GM19099 (cell line): ENCODE data around the gene C1QTNF1.

Experiments
- POLR2A ChIP-seq: IDR thresholded peaks from 3 replicates; pipeline ENCODE4 v1.6.1; 2011; ENCODE audit warnings: low read depth; ENCODE audit not compliant: insufficient read length; ENCODE audit errors: extremely low read depth

C1QTNF1 gene

DNA sequence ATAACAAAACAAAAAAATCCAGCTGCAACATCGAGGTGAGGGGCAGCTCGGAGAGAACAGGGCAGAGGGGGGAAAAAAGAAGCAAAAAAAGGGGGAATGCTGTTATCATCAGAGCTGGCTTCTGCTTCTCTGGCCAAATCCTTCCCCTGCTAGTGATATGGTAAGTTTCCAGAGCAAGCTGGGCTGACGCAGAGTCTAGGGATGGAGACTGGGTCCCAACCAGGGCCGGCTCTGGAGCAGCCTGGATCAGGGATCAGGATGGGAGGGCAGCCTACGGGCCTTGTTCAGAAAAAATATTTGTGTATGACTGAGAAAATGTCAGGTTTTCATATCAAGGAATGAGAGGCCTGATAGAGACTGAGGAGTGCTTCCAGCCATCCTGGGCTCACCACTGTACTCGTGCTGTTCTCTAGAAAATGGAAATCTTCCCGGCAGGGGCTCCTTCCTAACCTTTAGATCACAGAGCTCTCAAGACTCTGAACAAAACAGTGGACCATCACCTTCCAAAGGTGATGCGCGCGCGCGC is 726 bp upstream of the C1QTNF1 start:
- TF ChIP-seq POLR2A: no peak

DNA sequence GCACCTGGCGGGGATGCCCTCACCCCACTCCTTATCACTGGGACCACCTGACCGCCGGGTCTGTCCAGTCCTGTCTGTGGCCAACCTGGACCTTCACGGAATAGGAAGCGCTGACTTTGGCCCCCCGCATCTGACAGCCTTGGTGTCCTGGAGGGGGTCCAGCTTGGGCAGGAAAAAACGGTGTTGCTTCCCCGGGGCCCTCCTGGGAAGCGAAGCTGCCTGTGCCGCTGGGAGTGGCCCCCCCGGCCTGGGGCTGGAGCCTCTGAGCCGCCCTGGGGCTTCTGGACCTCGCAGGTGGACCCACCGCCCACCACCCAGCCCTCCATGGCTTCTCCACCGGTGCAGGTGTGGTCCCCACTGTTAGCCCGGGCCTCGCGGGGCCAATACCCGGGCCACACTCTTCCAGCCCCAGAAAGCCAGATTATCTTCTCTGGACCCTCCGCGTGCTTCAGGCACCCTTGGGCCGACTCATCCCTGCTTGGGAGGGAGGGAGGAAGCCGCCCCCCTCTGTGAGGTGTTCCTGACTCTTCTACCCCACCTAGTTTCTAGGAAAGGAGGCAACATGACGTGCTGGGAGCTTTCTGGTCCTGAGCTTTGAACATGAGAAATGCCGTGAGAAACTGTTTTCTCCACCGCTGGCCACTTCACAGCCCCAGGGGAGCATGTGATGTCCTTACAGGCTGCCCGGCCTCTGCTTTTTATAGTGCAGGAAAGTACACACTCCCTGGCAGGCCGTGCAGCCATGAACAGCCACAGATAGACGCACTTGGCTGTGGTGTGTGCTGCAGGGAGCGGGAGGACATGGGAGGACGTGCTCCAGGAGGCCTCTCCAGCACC is 1.1 kb downstream of the C1QTNF1 start:
- no peak for TF ChIP-seq POLR2A

DNA sequence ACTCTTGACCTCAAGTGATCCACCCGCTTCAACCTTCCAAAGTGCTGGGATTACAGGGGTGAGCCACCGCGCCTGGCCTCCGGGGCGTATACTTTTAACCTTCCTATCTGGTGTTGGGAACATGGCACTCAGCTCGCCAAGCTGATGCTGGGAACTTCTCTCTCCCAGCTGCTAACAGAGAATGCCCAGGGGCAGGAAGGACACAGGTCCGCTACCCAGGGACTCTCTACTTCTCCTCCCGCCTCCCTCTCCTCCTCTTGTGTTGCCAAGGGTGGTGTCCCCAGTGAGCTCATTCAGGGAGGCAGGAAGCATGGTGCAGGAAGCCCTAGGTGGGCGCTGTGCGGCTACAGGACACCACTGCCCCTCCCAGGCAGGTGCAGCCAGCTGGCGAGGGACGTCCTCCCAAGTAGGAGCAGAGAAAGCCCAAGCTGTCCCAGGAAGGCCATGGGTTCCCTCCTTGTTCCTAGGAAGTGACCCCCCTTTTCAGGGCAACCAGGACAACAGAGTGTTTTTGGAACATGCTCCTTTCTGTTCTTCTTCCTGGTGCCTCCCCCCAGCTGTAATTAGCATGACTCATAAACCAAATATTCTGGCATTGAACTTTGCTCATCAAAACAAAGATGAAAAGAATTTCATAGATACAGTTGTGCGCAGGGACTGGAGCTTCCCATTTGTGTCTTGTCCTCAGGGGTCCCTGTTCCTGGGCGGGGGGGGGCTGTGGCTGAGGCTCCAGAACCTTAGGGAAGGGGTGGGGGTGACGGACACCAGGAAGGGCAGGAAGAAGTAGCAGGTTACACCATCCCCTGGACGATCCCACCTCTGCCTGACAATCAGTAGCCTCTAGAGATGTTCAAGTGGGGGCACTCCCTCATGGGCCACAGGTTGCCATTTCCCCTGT is 2.7 kb downstream of the C1QTNF1 start:
- no peak for TF ChIP-seq POLR2A

DNA sequence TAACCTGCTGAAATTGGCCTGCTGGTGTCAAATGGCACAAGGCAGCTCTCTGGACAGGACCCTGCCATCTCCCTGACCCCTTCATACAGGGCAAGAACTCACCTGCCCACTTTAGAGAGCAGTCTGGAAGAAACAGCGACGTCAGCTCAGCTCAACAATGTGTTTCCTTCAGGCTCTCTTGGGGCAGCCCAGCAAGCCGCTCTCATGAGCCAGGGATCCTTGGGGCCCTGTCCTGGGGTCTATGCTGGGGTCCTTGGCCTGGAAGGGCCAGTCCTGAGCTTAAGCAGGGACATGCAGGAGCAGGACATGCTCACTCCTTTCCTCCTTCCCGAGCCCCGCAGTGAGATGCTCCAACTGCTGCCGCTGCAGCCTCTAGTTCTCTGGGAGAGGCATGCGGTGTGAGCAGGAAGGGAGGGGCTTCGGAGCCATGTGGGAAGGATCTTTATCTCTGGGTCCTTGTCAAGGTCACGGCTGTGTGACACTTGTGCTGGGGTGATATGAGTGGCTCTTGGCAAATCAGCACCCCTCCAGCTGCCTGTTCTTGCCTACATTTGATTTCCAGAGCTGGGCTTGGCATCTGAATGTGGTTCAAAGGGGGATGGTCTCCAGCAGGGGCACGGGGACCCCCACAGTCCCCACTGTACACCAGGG is 3.4 kb downstream of the C1QTNF1 start:
- no peak for TF ChIP-seq POLR2A

DNA sequence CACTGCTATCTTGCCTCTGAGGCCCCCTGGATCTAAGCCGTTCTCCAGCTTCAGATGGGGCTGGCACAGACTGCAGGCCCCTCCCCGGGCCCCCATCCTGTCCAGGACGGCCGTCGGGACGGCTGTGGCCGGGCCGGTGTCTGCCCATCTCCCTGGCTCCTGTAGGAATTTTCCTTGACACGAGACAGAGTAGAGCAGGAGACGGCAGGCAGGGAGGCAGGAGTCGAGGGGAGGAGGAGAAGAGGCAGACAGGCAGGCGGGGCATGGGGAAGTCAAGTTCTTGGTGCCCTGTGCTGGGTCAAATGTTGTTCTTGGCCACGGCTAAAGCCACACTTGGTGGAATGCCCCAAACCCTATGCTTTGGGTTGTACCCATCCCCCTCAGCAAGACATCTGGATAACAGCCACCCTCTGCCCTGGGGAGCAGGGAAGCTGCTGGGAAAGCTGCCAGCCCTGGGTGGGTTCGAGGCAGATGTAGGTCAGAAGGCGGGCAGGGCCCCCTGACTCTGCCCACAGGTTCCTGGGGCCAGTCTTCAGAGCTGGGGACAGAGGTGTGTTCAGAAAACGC is 4.0 kb downstream of the C1QTNF1 start:
- TF ChIP-seq POLR2A: no peak

DNA sequence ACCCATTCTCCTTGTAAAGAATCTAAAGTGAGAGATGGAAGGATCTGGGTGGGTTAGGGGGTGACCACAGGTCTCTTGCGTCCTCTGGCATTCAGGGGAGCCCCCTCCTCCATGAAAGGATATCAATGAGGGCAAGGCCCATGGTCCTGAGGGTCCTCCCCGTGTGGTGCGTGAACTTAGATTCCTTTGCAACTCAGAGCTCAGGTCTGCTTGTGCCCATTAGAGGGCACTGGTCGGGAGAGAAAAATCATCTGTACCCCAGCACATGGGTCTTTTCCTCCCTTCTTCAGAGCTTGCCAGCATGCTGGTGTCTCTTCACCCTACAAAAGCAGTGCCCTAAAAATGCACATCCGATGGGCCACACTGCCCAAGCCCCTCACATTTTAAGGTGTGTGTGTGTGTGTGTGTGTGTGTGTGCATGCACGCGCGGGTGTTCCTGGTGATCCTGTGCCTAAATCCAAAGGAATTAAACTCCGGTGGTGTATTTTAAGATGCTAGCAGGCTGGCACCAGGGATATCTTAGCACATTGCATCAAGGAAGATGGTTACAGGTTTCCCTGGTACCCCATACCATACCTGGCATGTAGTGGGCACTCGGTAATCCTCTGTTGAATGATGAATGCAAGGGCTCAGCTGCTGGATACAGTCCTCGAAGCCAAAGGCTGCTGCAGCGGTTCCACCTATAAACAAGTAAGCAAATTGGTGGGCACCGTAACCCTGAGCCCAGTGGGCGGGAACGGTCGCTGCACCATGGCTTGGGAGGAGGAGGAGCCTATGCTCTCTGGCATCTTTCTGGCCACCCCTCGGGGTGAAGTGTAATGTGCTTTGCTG is 4.7 kb downstream of the C1QTNF1 start:
- no peak for TF ChIP-seq POLR2A

DNA sequence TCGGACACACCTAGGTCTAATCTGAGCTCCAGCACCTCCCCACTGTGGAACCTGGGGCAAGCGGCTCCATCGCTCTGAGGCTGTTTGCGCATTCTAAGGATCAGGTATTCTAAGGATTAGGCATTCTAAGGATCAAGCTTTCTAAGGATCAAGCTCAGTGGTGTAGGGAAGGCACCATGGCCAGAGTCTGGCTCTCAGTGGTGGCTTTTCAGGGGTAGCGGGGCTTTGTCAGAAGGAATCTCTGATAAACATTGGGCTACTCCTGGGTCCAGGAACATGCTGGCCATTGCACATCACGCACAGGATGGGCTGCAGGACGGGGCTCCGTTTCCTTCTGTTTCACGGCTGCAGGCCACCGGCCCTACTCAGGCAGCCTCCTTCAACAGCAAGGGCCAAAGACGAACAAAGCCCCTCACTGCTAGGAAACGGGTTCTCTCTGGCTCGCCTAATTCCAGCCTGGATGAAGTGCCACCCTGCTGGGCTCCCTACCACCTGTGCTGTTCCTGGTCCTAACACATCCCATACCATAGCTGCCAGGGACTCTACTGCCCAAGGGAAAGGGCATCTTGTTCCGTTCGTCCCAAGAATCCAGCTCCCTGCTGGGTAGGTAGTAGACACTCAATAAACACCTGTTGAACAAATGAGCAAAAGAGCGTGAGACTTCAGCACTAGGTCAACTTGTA is 5.5 kb downstream of the C1QTNF1 start:
- TF ChIP-seq POLR2A: no peak

DNA sequence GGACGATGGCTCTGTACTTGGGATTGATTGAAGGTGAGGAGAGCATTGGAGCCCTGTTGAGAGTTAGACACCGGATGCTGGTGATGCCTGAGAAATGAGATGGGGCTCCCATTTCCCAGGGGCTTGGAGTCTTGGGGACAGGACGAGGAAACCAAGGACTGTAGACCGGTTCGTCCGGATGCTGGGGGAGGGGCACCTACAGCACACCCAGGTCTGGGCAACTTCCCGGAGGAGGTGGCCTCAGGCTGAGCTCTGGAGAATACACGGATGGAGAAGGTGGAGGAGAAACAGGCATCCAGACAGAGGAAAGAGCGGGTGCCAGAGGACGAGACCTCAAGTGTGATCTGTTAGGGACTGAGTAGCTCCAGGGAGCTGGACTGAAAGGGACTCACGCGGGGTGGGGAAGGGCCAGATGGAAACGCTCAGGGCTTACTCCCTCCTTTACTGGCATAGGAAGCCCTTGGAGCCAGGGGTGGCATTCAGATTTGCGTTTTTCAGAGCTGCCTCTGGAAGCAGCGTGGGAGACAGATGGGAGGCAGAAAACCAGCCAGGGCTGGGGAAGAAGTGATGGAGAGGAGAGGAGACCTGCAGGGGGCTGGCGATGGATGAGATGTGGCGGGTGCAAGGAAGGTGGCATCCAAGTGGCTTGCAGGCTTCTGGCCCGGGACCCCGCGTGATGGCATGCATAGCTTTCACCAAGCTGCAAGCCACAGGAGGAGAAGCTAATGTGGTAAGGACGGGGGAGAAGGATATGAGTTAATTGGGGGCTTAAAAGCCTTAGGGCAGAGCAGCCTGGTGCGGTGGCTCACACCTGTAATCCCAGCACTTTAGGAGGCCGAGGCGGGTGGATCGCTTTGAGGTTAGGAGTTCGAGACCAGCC is 8.3 kb downstream of the C1QTNF1 start:
- TF ChIP-seq POLR2A: no peak

DNA sequence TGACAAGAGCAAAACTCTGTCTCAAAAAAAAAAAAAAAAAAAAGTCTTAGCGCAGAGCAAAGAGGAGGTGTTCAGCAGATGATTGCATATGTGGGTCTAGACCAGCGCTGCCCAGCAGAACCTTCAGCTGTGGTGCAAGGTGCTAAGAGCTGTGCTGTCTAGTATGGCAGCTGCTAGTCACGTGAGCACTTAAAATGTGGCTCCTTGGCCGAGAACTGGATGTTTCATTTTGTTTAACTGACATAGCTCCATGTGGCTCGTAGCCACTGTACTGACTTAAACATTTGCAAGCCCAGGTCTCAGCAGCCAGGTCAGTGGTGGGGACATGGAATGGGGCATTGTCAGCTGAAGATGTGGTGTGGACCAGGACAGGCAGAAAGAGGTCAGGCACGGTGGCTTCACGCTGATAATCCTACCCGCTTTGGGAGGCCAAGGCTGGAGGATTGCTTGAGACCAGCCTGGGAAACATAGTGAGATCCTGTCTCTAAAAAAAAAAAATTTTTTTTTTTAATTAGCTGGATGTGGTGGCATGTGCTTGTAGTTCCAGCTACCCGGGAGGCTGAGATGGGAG is 9.2 kb downstream of the C1QTNF1 start:
- no peak for TF ChIP-seq POLR2A

DNA sequence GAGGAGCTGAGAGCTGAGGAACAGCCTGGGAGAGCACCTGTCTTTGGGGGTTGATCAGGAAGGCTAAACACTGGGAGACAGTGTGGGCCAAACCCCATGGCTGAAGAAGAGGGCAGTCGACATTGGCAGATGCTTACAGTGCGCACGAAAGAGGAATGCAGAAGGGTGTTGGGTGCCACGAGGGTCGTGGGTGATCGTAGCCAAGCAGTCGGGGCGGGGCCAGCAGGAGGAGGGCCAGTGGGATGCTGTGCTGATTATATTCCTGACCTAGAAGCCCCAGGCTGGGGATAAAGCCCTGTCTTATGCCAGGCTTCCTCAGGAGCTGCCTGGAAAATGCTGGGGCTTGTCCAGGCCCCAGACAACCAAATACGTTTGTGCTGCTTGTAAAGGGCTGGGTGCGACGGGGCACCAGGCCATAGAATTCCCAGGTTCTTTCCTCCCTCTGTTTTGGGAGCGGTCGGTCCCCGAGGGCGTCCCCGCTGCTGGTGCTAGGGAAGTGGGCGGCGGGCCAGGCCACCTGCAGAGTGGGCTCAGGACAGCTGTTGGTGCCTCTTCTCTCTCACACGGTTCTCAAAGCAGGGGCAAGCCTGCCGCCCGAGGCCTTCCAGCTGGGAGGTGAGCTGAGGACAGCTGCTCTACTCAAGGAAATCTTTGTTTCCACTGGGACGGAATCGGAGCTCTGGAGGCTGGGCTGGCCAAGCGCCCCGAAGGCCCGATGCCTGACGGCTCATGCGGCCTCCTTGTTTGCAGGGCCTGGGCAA is 10.0 kb downstream of the C1QTNF1 start:
- no peak for TF ChIP-seq POLR2A

DNA sequence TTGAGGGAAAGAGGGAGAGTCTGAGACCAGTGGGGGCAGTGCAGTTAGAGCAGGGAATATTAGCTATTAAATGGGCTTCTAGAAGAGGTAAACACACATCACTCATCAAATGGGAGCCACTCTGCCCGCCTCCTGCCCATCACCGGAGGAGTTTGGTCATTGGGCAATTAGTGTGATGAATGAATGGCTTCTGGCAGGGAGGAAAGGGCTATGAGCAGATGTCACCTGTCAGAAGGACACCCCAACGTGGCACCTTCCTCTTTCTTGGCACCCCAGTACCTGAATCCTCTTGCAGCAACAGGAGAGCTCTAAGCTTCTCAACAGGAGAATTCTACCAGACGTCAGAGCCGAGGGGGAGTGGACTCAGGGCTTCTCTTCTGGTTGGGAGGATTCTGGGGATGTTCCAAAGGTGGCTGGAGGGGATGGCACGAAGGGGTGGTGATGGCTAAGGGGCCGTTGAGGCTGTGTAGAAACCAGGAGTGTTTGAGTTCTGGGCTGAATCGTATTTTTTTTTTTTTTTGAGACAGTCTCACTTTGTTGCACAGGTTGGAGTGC is 11.0 kb downstream of the C1QTNF1 start:
- TF ChIP-seq POLR2A: no peak
